CD8-positive, alpha-beta memory T cell (primary cell): ENCODE data around the gene JAGN1. TPM values are rescaled to one million over a fixed set of nuclear protein-coding genes. Genes with fewer than 3 reads are reported as not detected.
"Not testable (repeated sequence)": the region's sequence is repeated elsewhere in the genome, so short reads cannot be mapped to it uniquely, and the experiment has no call there.

Source experiments
- CTCF ChIA-PET: fragments of 350-600 bp; sonication (Branson Sonifier 250); formaldehyde crosslinking; loops from one replicate; lab custom pipeline; 2021; ENCODE audit warnings: antibody characterized with exemption; lab: Charles Lee
- POLR2A ChIA-PET: fragments of 350-600 bp; sonication (Branson Sonifier 250); formaldehyde crosslinking; loops from one replicate; lab custom pipeline; 2021; ENCODE audit warnings: antibody characterized with exemption; lab: Charles Lee
- DNase-seq, 5 donors: peaks; one replicate each; pipeline versions ENCODE4 v3.0.0 to v3.0.0-alpha.2; 2020 to 2022; ENCODE audit warnings: mixed read lengths in 1 of 5
- H3K27ac ChIP-seq: one replicate; pipeline ENCODE4 v1.7.0; 2013; ENCODE audit warnings: low read depth, mild to moderate bottlenecking, low read length, moderate library complexity
- H3K27me3 ChIP-seq: 2 replicates; pipeline ENCODE4 v1.7.0; 2013; ENCODE audit warnings: low read length, mild to moderate bottlenecking; ENCODE audit not compliant: insufficient read depth, poor library complexity, severe bottlenecking
- H3K36me3 ChIP-seq: 2 replicates; pipeline ENCODE4 v1.7.0; 2013; ENCODE audit warnings: mild to moderate bottlenecking, low read length, moderate library complexity; ENCODE audit not compliant: insufficient read depth
- H3K4me1 ChIP-seq: 2 replicates; pipeline ENCODE4 v1.7.0; 2013; ENCODE audit warnings: mild to moderate bottlenecking, low read length, moderate library complexity; ENCODE audit not compliant: insufficient read depth
- H3K4me3 ChIP-seq: 2 replicates; pipeline ENCODE4 v1.7.0; 2013; ENCODE audit warnings: mild to moderate bottlenecking, low read length
- H3K9me3 ChIP-seq: 2 replicates; pipeline ENCODE4 v1.7.0; 2013; ENCODE audit warnings: mild to moderate bottlenecking, low read length
- H3K27ac Mint-ChIP-seq, 8 donors: one replicate each; pipeline ENCODE4 v1.8.0; 2020 to 2021; ENCODE audit warnings: mixed read lengths in 8 of 8, mild to moderate bottlenecking in 6 of 8, inconsistent platforms in 3 of 8, moderate library complexity in 3 of 8
- H3K27me3 Mint-ChIP-seq, 2 donors: one replicate each; pipeline ENCODE4 v1.8.0; 2020 to 2021; ENCODE audit warnings: mixed read lengths in 2 of 2, mild to moderate bottlenecking in 1 of 2, moderate library complexity in 1 of 2
- H3K36me3 Mint-ChIP-seq, 3 donors: one replicate each; pipeline ENCODE4 v1.8.0; 2020 to 2021; ENCODE audit warnings: mixed read lengths in 3 of 3, inconsistent platforms in 1 of 3, mild to moderate bottlenecking in 1 of 3
- H3K4me1 Mint-ChIP-seq, 3 donors: one replicate each; pipeline ENCODE4 v1.8.0; 2020 to 2021; ENCODE audit warnings: mixed read lengths in 3 of 3, inconsistent platforms in 1 of 3, mild to moderate bottlenecking in 1 of 3
- H3K4me3 Mint-ChIP-seq, 7 donors: one replicate each; pipeline ENCODE4 v1.8.0; 2020 to 2021; ENCODE audit warnings: mixed read lengths in 7 of 7, mild to moderate bottlenecking in 6 of 7, moderate library complexity in 4 of 7, inconsistent platforms in 2 of 7
- H3K9me3 Mint-ChIP-seq, 5 donors: one replicate each; pipeline ENCODE4 v1.8.0; 2020 to 2022; ENCODE audit warnings: mixed read lengths in 5 of 5, mild to moderate bottlenecking in 3 of 5, moderate library complexity in 2 of 5, inconsistent platforms in 1 of 5
- polyA plus RNA-seq: library from polyadenylated mRNA; unstranded; fragments of 300-500 nt; fragmentation: Illumina TruSeq; gene quantifications from one replicate; pipeline ENCODE4 v1.2.3, GENCODE V29; 2021
- total RNA-seq, 2 experiments: library from RNA; stranded (reverse); gene quantifications; one replicate each; pipeline ENCODE4 v1.2.3, GENCODE V29; 2021

JAGN1 gene
- total and polyA plus RNA-seq, 3 experiments from 2014 or later, result 44.4 to 59.0 (median 55.5) TPM

DNA sequence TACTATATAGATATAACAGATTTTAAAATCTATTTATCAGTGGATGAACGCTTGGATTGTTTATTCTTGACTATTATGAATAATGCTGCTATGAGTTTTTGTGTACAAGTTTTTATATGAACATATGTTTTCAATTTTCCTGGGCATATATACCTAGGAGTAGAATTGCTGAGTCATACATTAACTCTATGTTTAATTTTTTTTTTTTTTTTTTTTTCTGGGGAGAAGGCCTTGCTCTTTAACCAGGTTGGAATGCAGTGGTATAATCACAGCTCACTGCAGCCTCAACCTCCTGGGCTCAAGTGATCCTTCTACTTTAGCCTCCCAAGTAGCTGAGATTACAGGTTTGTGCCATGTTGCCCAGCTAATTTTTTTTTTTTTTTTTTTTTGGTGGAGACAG lies 19.4 kb upstream of the JAGN1 start:
- ChIA-PET POLR2A (interaction anchor here (0.6 kb wide), 1 partner anchor 131 kb away, joined by 4 read pairs; no protein-coding TSS in a partner anchor), CTCF (no interaction called here)

DNA sequence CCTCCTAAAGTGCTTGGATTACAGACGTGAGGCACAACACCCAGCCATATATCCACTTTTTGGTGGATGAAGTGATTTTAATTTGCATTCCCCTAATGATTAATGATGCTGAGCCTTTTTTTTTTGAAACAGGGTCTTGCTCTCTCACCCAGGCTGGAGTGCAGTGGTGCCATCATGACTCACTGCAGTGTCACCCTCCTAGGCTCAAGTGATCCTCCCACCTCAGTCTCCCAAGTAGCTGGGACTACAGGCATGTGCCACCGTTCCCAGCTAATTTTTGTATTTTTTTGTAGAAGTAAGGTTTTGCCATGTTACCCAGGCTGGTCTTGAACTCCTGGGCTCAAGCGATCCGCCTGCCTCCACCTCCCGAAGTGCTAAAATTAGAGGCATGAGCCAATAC lies 18.3 kb upstream of the JAGN1 start:
- POLR2A ChIA-PET, H3K9me3 Mint-ChIP-seq, H3K27me3 Mint-ChIP-seq, H3K4me3 ChIP-seq, H3K4me1 Mint-ChIP-seq, H3K4me3 Mint-ChIP-seq, H3K27ac ChIP-seq, H3K36me3 Mint-ChIP-seq, CTCF ChIA-PET, H3K27me3 ChIP-seq, H3K36me3 ChIP-seq, H3K4me1 ChIP-seq, H3K9me3 ChIP-seq, DNase-seq: not testable (repeated sequence)
- H3K27ac Mint-ChIP-seq, result peak overlapping the region in 1 of 8 donors; percentile 63

More for the DNA sequence above, 19.4 kb upstream of the JAGN1 start:
- H3K27me3 Mint-ChIP-seq, result peaks cover 0 to 2% of the 10 kb centered on the region in 2 donors
- H3K36me3 Mint-ChIP-seq, result no peaks in the 10 kb centered on the region
- Histone ChIP-seq H3K4me3 (no peak overlapping the region), H3K4me1 (no peaks in the 10 kb centered on the region), H3K9me3 (no peaks in the 10 kb centered on the region), H3K27ac (no peak overlapping the region), H3K36me3 (no peaks in the 10 kb centered on the region), H3K27me3 (no peaks in the 10 kb centered on the region)
- no peaks in the 10 kb centered on the region for H3K4me1 Mint-ChIP-seq
- no peak overlapping the region for H3K27ac Mint-ChIP-seq
- no peaks in the 10 kb centered on the region for H3K9me3 Mint-ChIP-seq
- no peak overlapping the region for H3K4me3 Mint-ChIP-seq
- DNase-seq, result no peak

DNA sequence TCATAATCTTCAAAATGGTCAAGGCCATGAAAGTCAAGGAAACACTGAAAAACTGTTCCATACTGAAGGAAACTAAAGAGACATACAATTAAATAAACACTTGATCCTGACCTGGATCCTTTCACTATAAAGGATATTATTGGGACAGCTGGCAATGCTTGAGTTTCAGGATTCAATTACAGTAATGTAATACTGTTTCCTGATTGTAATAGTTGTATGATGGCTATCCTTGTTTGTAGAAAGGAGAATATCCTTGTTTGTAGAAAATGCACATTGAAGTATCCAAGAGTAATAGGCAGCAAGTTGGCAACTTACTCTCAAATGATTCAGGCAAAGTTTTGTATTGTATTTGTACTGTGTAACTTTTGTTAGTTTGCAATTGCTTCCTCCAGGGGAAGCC lies 15.0 kb upstream of the JAGN1 start:
- Mint-ChIP-seq H3K9me3 (no peaks in the 10 kb centered on the region), H3K27me3 (peaks cover 0 to 2% of the 10 kb centered on the region in 2 donors)

DNA sequence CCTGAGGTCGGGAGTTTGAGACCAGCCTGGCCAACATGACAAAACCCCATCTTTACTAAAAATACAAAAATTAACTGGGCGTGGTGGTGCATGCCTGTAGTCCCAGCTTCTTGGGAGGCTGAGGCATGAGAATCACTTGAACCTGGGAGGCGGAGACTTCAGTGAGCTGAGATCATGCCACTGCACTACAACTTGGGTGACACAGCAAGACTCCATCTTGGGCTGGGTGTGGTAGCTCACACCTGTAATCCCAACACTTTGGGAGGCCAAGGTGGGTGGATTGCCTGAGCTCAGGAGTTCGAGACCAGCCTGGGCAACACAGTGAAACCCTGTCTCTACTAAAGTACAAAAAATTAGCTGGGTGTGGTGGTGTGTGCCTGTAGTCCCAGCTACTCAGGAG lies 14.2 kb upstream of the JAGN1 start:
- ChIA-PET CTCF (interaction anchor here (1.0 kb wide), 1 partner anchor 10 kb away, joined by 3 read pairs; no protein-coding TSS in a partner anchor), POLR2A (interaction anchor here (0.6 to 1.1 kb wide), 2 partner anchors 14 to 15 kb away, joined by 3 read pairs; no protein-coding TSS in a partner anchor)
- not testable (repeated sequence) for H3K4me1 Mint-ChIP-seq, H3K4me3 Mint-ChIP-seq, H3K27ac Mint-ChIP-seq, H3K27me3 Mint-ChIP-seq, H3K36me3 Mint-ChIP-seq, H3K27ac ChIP-seq, DNase-seq, H3K36me3 ChIP-seq, H3K9me3 ChIP-seq, H3K9me3 Mint-ChIP-seq, H3K27me3 ChIP-seq, H3K4me3 ChIP-seq, H3K4me1 ChIP-seq

More for the DNA sequence above, 15.0 kb upstream of the JAGN1 start:
- H3K27ac Mint-ChIP-seq, result no peak overlapping the region
- CTCF ChIA-PET, result no interaction called here
- H3K4me1 ChIP-seq, result no peaks in the 10 kb centered on the region
- H3K36me3 ChIP-seq, result no peaks in the 10 kb centered on the region
- H3K27me3 ChIP-seq, result no peaks in the 10 kb centered on the region
- H3K36me3 Mint-ChIP-seq, result no peaks in the 10 kb centered on the region
- POLR2A ChIA-PET, result interaction anchor here (0.6 kb wide), 1 partner anchor 83 kb away, joined by 3 read pairs; the partner anchor contains the start of gene TADA3
- no peak overlapping the region for H3K27ac ChIP-seq
- H3K4me1 Mint-ChIP-seq, result no peaks in the 10 kb centered on the region
- H3K4me3 ChIP-seq, result no peak overlapping the region
- no peaks in the 10 kb centered on the region for H3K9me3 ChIP-seq
- H3K4me3 Mint-ChIP-seq, result no peak overlapping the region
- DNase-seq, result no peak

DNA sequence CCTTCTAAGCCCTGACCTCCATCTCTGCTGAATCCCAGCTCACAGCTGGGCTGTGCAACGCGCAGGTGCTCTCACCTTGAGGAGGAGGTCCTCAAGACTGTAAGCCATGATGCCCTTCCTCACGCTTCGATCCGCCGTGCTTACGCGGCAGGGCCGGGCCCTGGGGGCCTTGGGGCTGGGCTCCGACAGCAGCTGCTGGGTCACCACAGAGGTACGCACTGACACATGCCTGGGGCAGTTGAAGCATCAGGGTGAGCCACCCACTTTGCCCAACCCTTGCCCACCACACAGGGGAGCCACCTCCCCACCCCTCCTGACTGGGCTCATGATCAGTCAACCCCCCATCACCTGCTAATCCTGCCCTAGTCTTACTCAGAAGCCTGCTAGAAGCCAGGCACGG lies 13.4 kb upstream of the JAGN1 start:
- Histone ChIP-seq H3K36me3 (no peaks in the 10 kb centered on the region), H3K27me3 (no peaks in the 10 kb centered on the region), H3K4me1 (no peaks in the 10 kb centered on the region), H3K9me3 (no peaks in the 10 kb centered on the region), H3K4me3 (no peak overlapping the region), H3K27ac (no peak overlapping the region)
- Mint-ChIP-seq H3K9me3 (no peaks in the 10 kb centered on the region), H3K4me3 (no peak overlapping the region), H3K36me3 (no peaks in the 10 kb centered on the region), H3K27me3 (peaks cover 0 to 3% of the 10 kb centered on the region in 2 donors), H3K27ac (no peak overlapping the region), H3K4me1 (no peaks in the 10 kb centered on the region)
- POLR2A ChIA-PET, result interaction anchor here (1.1 kb wide), 1 partner anchor 15 kb away, joined by 3 read pairs; no protein-coding TSS in a partner anchor
- no peak for DNase-seq
- CTCF ChIA-PET, result no interaction called here

DNA sequence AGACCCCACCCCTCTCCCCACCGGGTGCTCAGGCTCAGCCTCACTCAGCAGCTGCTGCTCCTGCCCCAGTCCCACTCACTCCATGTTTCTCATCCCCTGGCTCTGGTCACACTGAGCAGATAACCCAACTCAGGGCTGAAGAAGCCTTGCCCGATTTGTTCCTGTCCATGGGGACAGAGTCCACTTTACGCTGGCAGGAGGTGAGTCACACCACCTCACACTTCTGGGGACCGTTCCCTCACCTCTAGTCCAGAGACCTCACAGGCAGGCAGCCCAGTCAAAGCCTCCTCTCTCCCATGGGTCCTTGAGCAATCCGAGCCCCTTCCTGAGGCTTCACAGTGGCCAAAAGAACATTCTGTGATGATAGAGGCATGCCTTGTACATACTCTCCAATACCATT lies 11.7 kb upstream of the JAGN1 start:
- Mint-ChIP-seq H3K9me3 (no peaks in the 10 kb centered on the region), H3K4me3 (no peak overlapping the region), H3K27me3 (peaks cover 0 to 3% of the 10 kb centered on the region in 2 donors), H3K27ac (no peak overlapping the region), H3K4me1 (no peaks in the 10 kb centered on the region), H3K36me3 (no peaks in the 10 kb centered on the region)
- Histone ChIP-seq H3K36me3 (no peaks in the 10 kb centered on the region), H3K4me3 (no peak overlapping the region), H3K9me3 (no peaks in the 10 kb centered on the region), H3K4me1 (no peaks in the 10 kb centered on the region), H3K27me3 (no peaks in the 10 kb centered on the region), H3K27ac (no peak overlapping the region)
- POLR2A ChIA-PET, result no interaction called here
- no peak for DNase-seq
- CTCF ChIA-PET, result no interaction called here

DNA sequence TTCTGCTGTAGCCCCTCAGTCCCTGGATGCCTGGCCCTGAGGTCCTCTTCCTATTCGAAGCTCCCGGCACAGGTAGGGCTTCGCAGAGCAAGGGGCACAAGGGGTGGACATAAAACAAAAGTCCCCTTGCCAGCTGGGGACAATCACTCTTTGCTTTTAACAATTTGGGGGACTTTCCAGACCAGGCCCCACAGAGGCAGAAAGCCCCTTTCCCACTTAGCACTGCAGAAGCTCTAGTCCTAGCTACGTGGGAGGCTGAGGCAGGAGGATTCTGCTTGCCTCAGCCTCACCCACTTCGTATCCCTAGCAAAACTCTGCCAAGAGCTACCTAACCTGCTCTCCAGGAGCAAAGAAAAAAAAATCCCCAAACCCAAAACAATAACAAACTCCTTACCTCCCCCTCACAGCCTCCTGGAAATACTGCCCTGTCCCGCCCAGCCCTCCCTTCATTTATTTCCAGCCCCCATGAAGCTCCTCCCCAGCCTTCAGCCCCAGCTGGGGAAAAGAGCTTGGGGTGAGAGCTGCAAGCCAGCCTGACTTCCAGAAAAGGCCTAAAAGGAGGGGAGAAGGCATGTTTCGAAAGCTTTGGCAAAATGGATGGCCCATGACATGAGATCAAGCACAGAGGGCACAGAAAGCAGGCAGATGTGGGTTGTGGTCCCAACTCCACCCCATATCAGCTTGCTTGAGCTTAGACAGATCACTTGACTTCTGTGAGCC lies 10.4 kb upstream of the JAGN1 start, which contains the start of gene CIDEC:
Gene CIDEC (minus strand): TSS at position 424 of the 720 bp plus-strand sequence. CDS start 1,767 bp downstream, outside the sequence.
- Mint-ChIP-seq H3K9me3 (no peaks in the 10 kb centered on the region), H3K4me3 (no peak within 1 kb of the TSS), H3K4me1 (no peaks in the 10 kb centered on the region), H3K27me3 (peaks cover 2 to 7% of the 10 kb centered on the region in 2 donors), H3K36me3 (no peaks in the 10 kb centered on the region), H3K27ac (peak within 1 kb of the TSS in 1 of 8 donors; percentile 41)
- Histone ChIP-seq H3K9me3 (no peaks in the 10 kb centered on the region), H3K27me3 (no peaks in the 10 kb centered on the region), H3K4me1 (no peaks in the 10 kb centered on the region), H3K36me3 (no peaks in the 10 kb centered on the region), H3K4me3 (no peak within 1 kb of the TSS), H3K27ac (no peak within 1 kb of the TSS)
- no peak for DNase-seq
- ChIA-PET POLR2A (no interaction called here), CTCF (no interaction called here)

DNA sequence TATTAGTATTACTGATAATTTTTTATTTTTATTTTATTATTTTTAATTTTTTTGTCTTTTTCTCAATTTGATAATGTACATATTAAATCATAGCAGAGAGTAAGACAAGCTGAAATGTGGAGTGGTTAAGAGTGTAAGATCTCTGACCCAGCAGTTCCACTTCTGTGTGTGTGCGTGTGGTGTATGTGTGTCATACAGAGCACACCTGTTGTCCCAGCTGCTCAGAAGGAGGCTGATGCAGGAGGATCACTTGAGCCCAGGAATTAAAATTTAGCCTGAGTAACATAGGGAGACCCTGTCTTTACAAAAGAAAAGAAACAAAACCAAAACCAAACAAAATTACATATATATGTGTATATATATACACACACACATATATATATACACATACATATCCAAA lies 9.0 kb upstream of the JAGN1 start:
- Histone ChIP-seq H3K4me3 (no peak overlapping the region), H3K27me3 (no peaks in the 10 kb centered on the region), H3K36me3 (no peaks in the 10 kb centered on the region), H3K27ac (no peak overlapping the region), H3K4me1 (no peaks in the 10 kb centered on the region), H3K9me3 (no peaks in the 10 kb centered on the region)
- Mint-ChIP-seq H3K27ac (no peak overlapping the region), H3K4me1 (no peaks in the 10 kb centered on the region), H3K36me3 (no peaks in the 10 kb centered on the region), H3K4me3 (no peak overlapping the region), H3K27me3 (peaks cover 2 to 7% of the 10 kb centered on the region in 2 donors), H3K9me3 (no peaks in the 10 kb centered on the region)
- DNase-seq, result no peak
- CTCF ChIA-PET, result no interaction called here
- POLR2A ChIA-PET, result no interaction called here
